GM21528 (cell line): ENCODE measurements around the gene NT5C3A.
"Not testable (repeated sequence)": the region's sequence is repeated elsewhere in the genome, so short reads cannot be mapped to it uniquely, and the experiment has no call there.

Source experiments
- ATAC-seq: cut with Tn5 transposase; IDR thresholded peaks from one replicate; pipeline ENCODE4 v1.9.1; 2021; ENCODE audit warnings: mild to moderate bottlenecking, moderate library complexity; ENCODE audit not compliant: unreplicated experiment, low FRiP score

NT5C3A gene

DNA sequence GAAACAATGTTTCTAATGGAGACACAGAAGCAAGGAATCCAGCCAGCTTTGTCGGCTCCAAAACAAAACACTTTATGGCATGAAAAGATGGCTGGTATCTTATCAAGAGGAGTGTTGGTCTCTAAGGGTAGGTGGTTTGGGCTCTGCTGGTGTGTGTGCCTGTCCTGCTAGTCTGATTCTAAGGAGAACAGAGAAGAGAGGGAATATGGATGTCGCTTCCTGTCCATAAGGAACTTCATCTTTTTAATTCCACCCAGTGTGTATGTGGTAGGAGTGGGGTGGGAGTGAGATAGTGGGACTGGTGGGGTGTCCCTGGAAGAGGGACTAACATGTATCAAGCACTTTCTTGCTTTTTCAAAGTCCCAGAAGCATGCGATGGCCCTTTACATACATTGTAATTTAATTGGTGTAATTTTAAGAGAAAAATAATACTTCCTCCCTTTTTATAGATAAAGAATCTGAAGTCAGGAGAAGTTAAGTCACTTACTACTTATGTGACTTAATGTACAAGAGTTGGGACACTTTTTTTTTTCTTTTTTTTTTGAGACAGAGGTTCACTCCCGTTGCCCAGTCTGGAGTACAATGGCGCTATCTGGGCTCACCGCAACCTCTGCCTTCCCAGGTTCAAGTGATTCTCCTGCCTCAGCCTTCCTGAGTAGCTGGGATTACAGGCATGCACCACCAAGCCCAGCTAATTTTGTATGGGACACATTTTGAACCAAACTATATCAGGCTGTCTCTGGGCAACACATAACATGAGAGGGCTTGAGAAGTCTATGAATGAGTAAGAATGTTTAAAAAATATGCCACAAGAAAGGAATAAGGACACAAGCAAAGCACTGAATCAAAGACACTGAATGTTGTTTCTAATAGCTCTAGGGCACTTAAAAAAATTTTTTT is 18.8 kb downstream of the NT5C3A start:
- ATAC-seq: no peak

DNA sequence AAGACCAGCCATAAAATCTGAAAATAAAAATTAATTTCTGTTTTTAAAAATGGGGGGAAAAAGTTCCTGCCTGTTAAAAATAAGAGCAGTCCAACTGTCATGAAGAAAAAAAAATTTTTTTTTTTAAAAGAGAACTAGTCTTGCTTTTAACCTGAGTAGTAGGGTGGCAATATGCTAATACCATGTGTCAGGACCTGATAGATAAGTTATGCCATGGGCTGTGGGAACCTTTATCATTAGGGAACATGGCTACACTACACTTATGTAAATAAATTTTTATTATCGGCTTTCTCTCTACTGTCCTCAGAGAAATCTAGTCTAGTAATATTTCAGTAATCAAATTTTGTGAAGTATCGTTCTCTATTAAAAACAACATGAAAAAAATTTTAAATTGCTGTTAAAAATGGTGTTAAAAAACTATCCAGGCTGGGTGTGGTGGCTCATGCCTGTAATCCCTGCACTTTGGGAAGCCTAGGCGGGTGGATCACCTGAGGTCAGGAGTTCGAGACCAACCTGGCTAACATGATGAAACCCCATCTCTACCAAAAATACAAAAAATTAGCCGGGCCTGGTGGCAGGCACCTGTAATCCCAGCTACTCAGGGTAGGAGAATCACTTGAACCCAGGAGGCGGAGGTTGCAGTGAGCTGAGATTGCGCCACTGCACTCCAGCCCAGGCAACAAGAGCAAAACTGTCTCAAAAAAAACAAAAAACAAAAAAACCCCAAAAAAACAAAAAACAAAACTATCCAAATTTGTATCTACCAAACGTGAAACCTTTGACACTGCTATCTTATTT is 20.7 kb downstream of the NT5C3A start:
- no peak for ATAC-seq

DNA sequence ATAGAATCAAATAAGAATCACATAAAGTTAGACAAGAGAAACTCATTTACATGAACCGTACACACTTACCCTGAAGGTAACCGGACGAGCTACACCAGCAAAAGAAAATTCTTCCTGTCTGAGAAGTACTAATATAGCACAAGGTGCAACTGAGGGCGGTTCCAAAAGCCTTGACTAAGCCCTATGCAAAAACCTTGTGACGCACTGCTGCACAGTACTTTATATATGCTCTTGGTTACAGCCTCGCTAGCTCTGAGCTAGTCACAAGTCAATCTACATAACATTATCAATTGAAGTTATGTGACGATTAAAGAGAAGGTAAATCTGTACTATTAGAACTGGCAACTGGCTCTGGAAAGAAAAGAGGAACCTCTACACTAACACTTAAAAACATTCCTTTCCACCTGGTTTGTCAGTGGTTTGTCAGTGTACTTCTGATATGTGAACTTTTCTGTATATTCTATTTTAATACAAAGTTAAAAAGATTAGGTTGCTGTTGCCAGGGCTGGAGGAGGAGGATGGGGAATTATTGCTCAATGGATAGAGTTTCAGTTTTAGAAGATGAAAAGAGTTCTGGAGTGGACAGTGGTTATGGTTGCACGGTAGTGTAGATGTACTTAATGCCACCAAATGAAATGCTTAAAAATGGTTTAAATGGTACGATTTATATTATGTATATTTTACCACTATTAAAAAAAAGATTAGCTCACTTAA is 21.6 kb downstream of the NT5C3A start:
- peak; percentile 96 for ATAC-seq

DNA sequence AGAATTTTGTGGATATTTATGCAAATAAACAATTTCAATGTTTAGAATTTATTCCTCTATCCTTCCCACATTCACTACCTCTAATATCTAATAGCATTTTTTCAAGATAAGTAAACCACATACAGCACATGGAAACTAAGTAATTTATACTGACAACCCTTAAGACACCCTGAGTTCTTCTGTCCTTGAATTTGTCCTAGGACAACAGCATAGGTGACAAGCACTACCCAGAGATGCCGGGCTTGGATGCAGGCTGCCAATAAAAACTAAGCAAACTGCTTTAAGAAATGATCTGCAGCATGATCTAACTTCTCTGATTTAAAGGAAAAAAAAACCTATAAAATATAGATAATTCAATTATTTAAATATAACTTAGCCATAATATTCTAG is 22.7 kb downstream of the NT5C3A start:
- ATAC-seq: no peak

DNA sequence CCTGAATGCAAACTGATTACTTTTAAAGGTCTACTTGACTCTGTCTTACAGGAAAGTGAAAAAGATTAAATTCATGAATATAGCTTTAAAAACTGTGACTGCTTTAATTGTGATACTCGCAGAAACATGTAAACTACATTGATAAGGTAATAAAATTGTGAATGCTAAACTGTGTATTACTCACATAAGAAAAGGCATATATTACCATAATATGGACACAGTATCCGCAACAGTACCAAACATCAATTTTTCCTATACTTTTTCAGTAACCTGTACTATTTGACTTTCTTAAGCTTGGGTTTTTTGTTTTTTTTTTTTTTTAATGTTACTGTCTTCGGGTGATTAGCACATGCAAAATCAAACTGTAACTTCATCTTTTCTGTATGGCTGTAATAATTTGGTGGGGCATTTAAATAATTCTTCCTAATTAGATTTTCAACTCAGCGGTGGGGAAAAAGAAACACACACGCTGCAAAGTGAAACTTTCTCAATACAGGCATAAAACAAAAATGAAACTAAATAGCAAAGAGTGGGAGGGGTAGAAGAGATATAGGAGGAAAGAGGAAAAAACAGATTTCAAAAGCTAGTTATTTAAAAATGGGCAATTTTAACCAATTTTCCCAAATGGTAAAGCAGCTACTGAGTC is 23.2 kb downstream of the NT5C3A start:
- peak; percentile 47 for ATAC-seq

DNA sequence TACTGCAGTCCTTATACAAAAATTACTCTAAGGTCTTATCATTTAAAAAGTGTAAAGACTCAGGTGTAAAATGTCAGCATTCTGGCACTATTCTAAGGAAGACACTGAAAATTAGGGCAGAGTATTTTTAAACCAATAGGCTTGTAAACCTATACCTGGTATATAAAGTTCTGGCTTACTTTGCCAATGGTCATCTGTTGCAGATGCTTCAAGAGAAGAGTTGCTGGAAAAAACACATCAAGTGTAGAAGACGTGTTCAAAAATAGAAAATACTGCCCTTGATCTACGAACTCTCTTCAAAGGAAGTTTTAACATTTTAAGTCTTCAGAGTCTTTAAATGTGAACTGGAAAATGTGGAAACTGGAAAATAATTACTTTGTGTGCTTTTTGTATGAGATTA is 23.9 kb downstream of the NT5C3A start:
- ATAC-seq: no peak

DNA sequence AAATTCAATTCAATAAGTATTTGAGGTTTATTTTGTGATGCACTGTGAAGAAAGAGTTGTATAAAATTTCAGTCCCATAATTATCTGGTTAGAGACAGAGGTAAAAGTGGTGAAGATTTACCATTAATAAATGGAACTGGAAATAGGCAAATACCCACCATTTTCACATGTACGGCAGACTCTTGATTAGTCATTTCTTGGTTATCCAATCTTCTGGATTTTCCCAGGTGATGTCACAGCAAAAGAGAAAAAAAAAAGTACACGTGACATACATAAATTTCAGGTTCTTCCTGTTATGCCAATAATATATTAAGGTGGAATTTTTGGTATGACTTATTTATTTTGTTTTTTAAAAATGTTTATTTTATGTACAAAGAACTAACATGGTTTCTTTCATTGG is 26.8 kb downstream of the NT5C3A start:
- ATAC-seq: no peak

DNA sequence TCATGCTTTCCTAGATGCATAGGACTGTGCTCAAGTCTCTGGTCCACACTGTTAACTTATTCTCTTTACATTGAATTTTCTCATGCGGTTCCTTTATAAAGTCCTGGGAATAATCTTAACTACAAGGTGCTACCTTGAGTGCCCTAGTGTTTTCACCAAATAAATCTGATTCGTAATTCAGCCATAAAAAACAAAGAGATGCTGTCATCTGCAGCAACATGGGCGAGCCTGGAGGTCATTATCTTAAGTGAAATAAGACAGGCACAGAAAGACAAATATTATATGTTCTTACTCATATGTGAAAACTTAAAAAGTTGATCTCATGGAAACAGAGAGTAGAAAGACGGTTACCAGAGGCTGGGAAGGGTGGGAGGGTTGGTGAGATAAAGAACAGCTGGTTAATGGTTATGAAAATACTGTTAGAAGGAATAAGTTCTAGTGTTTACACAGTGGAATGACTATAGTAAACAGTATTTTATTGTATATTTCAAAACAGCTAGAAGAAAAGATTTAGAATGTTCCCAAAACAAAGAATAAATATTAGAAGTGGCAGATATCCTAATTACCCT is 38.3 kb downstream of the NT5C3A start:
- ATAC-seq: no peak

DNA sequence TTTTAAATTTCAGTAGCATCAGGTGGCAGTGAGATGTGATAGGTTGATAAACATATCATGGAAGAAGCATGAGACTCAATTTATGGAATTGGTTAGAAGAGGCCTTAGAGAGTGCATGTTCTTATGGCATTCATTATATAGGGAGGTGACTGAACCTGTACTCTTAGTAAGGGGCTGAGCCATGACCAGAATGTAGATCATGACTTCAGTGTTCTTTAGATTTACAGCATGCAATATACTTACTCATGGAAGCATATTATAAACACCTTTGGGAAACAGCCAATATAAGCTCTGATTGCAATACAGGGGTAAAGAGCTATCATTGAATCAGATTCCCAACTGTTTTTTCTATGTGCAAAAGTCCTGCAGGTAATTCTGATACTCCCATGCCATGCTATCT is 50.2 kb downstream of the NT5C3A start:
- no peak for ATAC-seq

DNA sequence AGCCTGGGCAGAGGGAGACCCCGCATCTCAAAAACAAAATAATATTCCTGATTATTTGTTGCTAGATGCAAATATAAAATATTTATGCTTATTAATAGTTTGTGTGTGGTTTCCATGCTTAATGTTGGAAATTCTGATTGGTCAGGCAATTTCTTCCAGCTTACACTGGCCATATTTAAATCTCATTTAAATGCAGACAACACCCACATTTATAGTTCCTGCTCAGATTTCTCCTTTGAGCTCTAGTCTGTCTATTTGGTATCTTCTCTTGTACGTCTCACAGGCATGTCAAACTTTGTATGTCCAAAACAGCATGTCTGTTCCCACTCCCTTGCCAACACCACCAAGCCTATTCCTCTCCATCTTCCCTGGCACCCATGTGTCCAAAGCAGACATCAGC is 52.8 kb downstream of the NT5C3A start:
- no peak for ATAC-seq

DNA sequence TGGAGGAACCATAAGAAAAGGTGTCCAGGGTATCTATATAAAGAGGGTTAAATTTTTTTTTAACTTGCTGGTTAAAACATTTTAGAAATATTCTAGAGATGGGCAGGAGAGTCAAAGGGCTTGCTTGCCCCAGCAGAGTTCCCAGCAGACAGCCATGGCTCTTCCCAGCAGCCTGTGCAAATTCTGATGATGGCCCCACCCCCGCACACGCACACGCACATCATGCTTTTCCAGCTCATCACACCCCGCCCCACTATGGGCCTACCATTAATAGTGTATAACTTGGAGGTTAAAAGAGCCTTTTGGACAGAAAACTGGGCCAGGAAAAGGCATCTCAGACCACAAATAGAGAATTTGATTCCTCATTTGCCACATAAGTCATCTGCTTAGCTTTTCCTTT is 56.9 kb downstream of the NT5C3A start:
- not testable (repeated sequence) for ATAC-seq

DNA sequence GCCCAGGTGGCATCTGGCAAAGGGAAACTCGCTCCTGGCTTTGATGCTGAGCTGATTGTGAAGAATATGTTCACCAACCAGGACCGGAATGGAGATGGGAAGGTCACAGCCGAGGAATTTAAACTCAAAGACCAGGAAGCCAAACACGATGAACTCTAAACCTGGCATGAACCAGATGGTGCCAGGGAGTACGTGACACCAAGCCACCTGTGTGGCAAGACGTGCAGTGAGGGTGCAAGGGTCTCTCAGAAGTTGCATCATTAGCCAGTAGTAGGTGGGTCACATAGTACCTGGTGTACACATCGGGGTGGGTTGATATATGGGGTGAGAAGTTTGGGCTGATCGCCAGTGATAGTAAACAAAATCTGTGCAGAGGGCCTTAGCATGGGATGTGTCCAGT is 57.4 kb downstream of the NT5C3A start:
- ATAC-seq: not testable (repeated sequence)

DNA sequence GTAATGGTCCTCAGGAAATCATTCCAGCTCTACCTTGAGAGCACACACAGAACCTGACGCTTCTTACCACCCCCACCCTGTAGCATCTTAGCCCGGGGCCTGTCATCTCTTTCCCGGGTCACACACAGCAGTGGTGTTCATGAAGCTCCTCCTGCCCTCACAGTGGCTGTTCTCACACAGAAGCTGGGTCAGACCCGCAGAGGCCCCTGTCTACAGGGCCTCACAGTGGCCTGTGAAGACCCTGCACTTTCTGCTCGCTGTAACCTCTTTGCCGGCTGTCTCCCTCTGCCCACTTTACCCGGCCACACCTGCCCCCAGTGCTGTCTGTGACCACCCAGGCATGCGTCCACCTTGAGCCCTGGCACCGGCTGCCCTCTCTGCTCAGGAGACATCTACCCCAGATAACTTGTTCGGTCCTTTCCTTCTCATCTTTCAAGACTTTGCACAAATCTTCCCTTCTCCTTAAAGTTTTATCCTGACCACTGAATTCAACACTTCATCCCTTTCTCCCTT is 58.4 kb downstream of the NT5C3A start:
- not testable (repeated sequence) for ATAC-seq

DNA sequence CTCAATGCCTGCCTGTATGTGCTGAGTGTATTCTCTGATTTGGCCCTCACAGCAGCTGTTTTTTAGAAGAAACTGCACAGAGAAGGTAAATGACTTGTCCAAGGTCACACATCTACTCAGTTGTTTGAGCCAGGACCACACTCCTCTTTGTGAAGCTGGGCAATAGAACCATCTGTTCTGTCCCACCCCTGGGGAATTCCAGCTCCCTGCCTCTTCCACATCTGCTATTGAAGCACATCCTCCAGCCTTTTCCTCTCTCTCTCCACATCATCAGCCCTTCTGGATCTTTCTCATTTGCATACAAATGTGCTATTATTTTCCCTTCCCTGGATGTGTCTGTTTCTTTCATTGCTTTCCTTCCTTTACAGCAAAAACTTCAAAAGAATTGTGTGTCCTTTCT is 59.5 kb downstream of the NT5C3A start:
- not testable (repeated sequence) for ATAC-seq

DNA sequence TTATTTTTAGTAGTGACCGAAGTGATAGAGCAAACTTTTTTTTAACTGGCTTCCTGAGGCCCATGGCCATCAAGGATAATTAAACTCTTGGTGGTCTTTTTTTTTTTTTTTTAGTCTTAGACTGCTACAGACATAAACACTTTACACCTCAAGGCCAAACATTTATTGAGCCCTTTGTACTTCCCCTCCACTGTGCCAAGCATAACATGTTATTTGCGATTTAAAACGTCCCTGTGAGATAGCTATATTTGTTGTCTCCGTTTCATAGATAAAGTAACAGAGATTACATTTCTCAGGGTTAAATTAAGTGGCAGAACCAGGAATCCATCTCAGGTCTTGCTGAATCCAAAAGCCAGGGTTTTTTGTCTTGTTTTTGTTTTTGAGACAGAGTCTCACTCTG is 63.2 kb downstream of the NT5C3A start:
- ATAC-seq: not testable (repeated sequence)

DNA sequence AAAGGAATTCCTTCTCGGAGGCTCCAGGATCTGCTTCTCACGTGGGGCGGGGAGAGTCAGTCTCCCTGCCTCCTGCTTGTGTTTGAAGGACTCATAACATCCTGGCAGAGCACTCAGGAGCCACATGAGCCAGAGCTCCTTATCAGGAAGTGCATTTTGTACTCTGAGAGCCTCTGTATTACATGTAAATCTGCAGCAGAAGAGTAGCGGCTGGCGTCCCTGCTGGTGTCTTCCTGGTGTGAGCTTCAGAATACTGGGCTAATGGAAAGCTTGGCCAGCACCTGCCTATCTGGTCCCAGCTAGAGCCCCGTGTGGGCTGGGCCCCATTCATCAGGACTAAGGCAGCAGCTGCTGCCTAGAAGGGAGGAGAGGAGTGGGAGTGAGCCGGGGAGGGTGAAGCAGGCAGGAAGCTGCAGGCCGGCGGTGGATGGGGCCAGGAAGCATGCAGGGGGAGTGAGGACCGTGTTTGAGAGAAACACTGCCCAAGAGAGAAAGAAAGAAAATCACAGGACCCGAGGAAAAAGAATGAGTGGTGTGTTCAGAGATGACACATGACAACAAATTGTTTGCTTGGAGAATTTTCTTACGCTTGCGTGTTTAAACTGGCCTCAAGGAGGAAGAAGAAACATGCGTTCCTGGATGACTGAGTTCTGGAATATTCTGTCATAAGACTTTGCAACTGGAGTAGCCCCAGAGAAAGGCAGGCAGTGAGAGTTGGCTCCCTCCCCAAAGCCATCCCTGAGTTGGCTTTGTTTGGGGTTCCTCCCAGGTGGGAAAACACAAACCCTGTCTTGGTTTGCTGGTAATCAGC is 64.0 kb downstream of the NT5C3A start:
- peak; percentile 55 for ATAC-seq

DNA sequence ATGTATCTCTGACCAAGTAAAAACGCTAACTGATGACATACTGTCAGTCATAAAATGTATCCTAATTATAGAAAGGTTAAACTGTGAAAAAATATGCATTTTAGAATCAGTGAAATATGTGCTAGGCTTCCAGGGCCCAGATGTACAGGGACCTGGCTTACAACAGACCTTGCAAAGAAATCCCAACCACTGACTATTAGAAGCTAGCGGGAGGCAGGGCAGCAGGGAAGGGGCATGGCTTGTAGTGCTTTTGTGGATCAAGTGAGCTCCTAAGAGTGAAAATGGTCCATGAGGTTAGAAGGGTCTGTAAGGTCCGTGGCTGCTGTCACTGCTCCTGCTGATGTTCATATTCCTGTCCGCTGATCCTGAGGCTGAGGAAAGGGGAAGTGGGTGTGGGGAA is 64.6 kb downstream of the NT5C3A start:
- not testable (repeated sequence) for ATAC-seq

DNA sequence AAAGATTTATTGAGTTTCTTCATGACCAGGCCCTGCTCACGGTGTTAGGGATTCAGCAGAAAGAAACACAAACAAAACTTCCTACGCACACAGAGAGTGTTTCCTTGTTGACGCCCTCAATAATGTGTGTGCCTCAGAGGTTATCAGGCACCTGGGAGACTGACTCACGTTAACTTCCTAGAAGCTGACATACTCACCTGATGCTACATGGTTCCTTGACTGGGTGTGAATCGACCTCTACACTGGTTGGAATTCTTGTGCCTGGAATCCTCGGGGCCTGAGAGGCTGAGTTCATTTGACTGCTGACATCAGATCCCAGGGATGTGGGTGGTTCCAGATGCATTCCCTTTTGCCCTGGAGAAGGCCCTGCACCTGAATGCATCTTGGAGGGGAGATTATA is 69.8 kb downstream of the NT5C3A start:
- not testable (repeated sequence) for ATAC-seq
